GM19324 (cell line): ENCODE results near the gene RAVER1.
A peak's percentile ranks its signal among the peaks of the same experiment; 100 is the strongest.
"Not testable (repeated sequence)": the region's sequence is repeated elsewhere in the genome, so short reads cannot be mapped to it uniquely, and the experiment has no call there.

ENCODE experiments used
- ATAC-seq: cut with Tn5 transposase; IDR thresholded peaks from one replicate; pipeline ENCODE4 v1.9.1; 2021; ENCODE audit warnings: mild to moderate bottlenecking, moderate library complexity; ENCODE audit not compliant: unreplicated experiment, low FRiP score

The RAVER1 gene

DNA sequence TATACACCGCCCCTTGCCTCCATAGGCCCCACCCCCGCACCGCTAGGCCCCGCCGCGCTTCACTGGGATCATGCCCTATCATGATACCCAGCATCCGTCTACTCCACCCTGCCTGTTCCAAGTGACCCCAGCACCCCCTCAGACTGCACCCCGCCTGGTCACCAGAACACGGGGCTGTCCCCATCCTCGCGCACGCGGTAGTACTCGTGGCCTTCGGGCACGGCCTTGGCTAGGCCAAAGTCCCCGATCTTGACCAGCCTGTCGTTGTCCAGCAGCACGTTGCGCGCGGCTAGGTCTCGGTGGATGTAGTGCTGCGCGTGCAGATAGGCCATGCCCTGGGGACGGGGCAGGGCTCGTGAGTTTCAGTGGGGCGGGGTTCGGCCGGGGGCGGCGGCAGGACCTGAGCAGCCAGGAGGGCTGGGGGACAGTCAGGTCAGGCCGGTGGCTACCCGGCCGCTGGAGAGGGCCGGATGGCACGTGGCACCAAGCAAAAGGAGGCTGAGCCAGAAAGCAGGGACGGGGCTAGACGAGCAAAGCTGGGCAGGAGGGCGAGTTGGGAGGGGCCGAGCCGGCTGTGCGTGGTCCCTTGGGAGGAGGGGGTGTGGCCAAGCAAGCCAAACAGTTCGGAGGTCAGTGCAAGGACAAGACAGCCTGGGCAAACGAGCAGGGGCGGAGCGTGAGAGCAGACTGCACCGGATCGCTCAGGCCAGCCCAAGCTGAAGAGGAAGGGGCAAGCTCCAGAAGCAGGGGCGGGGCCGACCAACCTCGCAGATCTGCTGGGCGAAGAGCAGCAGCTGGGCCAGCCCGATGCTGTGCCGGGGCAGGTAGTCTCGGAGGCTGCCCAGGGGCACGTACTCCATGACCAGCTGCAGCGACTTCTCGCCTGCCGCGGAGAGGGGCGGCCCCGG lies 19.7 kb upstream of the RAVER1 start:
- no peak for ATAC-seq

DNA sequence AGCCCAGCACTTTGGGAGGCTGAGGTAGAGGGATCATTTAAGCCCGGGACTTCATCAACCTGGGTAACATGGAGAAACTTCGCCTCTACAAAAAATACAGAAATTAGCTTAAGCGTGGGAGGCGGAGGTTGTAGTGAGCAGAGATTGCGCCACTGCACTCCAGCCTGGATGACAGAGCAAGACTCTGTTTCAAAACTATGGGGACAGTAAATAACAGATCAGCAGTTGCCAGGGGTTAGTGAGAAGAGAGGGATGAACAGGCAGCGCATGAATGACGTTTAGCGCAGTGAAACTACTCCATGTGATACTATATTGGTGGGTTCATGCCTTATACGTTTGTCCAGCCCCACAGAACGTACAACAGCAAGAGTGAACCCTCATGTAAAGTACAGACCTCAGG lies 13.2 kb upstream of the RAVER1 start:
- no peak for ATAC-seq

DNA sequence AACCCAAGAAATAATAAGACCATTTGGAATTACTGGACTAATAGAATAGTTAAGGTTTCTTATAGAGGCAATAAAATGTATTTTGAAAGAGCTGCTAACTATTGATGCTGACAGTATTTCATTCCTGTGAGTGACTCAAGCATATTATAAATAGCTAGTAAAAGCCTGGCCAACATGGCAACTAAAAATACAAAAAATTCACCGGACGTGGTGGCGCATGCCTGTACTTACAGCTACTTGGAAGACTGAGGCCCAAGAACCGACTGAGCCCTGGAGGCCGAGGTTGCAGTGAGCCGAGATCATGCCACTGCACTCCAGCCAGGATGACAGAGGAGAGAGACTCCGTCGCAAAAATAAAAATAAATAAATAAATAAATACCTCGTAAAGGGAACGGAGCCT lies 11.5 kb upstream of the RAVER1 start:
- ATAC-seq = no peak

DNA sequence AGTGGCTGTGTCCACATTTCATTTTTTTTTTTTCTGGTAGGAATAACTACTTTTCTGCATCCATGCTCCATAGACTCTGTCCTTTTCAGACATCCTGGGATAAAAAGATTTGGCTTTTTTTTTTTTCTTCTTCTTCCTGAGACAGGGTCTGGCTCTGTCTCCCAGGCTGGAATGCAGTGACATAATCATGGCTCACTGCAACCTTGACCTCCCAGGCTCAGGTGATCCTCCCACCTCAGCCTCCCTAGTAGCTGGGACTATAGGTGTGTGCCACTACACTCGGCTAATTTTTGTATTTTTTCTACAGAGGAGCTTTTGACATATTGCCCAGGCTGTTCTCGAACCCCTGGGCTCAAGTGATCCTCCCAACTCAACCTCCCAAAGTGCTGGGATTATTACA lies 10.2 kb upstream of the RAVER1 start:
- no peak for ATAC-seq

DNA sequence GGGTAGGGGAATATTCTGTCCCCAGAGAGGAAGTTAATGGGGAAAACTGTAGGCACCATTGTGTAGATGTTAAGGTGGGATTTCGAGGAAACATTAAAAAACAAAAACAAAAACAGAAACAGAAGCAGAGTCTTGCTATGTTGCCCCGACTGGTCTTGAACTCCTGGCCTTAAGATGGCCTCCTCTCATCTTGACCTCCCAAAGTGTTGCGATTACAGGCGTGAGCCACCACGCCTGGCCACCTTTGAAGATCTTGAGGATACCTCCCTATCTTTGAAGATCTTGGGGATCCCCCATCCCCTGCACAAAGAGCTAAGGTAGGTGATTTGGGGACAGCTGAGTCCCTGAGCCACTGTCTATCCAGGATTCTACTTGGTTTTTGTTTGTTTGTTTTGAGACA lies 6.6 kb upstream of the RAVER1 start:
- no peak for ATAC-seq

DNA sequence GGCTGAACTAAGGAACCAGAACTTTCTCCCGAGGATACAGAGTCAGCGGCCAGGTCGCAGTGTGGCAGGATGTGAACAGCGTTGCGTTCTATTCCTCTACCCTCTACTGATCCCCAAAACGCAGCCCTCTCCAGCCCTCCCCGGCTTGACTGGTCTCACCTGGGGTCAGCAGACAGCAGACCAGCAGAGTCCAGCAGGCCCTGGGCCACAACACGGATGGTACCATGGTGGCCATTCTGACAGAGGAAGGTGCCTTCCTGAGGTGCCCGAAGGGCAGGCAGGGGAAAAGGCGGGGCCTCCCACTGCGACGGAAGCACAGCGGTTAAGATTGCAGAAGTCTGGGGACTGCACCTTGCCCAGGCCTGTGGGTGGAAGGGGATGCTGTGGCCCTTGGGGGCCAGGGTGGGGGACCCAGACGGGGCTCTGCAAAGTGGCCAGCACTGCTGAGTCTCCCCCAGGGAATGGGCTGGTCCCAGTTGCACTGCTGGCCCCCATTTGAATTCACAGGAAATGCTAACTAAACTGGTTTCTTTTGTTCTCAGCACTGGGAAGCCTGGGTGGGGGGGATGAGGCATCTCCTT lies 6.1 kb upstream of the RAVER1 start, which contains the start of gene ICAM3:
TSS of gene ICAM3 (minus strand) at position 245 of the 581 bp plus-strand sequence. CDS start at position 235, 10 bp downstream.
- ATAC-seq = peak; percentile 64

DNA sequence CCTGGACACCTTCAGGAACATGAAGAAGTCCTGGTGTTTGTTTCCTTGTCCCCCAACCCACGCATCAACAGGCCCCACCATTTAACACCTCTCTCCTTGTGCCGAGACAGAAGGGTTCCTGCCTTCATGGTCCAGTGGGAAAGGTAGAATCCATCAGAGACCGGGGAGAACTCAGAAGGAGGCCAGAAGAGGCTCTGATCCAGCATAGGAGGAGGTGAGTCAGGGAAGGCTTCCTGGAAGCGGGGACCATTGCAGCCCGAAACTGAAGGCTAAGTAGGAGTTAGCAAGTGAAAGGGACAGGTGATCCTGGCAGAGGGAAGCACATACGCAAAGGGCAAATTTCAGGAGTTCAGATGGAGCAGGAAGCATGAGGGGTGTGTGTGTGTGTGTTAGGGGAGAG lies 5.6 kb upstream of the RAVER1 start:
- no peak for ATAC-seq

DNA sequence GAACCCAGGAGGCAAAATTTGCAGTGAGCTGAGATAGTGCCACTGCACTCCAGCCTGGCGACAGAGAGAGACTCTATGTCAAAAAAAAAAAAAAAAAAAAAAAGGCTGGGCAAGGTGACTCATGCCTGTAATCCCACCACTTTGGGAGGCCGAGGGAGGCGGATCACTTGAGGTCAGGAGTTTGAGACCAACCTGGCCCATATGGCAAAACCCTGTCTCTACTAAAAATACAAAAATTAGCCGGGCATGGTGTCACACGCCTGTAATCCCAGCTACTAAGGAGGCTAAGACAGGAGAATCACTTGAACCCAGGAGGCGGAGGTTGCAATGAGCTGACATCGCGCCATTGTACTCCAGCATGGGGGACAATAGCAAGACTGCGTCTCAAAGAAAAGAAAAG lies 3.4 kb upstream of the RAVER1 start:
- not testable (repeated sequence) for ATAC-seq

DNA sequence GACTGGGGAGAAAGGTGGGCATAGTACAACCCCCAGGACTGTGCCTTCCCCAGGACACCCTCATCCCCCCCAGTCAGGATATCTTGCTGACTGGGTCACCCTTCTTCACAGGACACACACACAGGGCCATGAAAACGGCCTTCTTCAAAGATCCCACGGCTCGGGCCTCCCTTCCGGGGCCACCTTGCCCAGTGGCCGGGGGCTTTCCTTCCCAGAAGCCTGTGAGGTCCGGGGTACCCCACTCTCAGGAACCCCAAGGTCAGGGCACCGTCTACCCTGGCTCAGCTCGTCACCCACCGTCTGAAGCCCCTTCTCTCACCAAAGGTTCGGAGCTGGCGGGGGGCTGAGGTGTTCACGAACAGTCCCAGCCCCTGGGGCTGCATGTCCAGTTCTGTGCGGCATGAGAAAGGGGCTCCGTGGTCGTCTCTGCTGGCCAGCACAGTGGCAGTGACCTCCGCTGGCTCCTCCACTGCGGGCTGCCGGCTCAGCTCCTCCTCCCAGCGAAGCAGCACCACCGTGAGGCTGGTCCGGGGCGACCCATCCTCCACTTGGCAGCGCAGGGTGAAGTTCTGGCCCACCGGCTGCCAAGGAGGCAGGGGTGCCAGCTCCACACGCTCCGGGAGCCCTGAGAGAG lies 2.1 kb upstream of the RAVER1 start:
- no peak for ATAC-seq

DNA sequence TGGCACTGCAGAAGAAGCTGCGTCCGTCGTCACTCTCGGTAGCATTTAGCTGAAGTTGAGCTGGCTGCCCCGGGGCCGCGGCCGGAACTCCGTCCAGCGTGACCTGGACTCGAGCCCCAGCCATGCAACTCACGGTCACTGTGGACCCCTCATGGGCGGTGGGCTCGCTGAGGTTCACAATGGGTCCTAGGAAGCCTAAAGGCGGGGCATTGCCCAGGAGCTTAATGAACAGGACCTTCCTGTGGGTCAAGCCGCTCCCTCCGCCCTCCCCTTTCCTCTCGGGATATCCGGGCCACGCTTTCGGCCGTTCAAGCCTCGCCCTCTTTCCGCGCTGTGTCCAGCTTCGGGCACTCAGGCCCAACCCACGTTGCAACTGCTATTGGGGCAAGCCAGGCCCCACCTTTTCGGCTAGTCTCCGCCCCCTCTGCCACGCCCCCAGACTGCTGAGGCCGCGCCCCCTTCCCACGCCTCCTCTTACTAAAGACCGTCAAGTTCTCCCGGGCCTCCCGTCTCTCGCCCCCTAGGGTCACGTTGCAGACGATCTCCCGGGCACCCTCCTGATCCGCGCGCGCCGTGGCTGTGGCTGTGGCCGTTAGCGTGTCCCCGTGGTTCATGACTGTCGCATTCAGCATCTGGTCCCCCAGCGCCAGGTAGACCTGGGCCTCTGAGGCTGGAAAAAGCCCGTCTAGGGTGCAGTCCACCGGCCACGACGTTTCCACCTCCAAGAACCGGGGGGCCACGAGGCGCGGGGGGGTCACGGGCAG lies 1.4 kb upstream of the RAVER1 start:
- no peak for ATAC-seq

DNA sequence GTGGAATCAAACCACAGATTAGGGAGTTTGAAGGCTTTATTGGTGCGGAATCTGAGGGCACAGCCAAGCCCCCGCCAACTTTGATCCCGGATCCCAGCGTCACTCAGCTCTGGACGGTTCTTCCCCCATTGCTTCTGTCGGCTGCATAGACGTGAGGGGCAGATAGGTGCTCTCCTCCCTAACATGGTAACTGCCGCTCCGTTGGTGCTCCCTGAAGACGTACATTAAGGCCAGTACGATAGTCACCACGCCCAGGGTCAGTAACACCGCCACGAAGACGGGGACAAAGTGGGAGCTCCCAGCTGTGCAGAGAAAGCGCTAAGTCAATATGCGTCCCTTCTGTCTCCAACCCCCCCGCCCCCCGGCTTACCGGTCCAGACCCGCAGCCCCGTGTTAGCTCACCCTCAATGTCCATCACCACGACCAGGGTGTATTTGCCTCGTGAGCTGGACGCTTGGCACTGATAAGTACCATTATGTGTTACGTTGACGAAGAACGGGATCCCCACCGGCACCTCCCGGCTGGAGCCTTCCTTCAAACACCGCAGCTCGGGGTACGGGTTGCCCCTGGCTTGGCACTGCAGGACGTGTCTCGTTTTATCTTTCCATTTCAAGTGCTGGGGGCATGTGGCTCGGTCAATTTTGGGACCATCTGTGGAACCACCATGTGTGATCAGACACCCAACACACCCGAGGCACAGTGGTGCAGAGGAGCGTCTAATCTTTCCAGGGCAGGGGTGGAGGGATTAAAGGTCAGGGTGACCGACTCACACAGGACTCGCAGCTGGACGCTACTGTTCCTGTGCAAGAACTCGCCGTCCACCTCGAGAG lies 644 bp upstream of the RAVER1 start:
- ATAC-seq = no peak

DNA sequence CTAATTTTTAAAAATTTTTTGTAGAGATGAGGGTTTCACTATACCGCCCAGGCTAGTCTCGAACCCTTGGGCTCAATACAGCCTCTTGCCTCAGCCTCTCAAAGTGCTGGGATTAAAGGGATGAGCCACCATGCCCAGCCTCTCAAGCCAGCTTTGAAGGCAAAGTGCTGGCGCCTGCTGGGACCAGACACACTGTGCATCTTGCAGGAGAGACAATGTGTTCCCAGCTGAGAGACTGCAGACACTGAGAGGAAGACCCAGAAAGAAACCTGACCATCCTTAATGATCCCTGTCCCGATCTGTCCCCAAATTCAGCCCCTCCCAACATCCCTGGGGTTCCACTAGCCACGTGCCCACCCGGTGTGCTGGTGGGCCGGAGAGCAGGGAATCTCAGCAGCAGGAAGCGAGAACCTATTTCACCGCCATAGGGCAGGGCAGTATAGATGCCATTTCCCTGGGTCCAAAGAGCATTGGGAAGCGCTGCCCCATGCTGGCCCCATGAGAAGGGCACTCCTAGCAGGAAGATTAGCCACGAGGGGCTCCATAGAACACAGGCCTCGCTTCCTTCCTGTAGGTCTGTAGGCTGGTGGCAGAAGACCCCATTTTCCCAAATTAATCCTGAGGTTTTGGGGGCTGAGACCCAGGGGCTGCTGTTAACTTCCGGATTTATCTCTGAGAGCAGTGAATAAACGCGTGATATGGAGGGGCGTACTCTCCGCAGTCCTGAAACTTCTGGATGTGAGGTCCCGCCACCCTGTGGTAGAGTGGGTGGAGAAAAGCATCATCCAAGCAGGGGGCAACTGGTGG lies 968 bp downstream of the RAVER1 start:
- no peak for ATAC-seq

DNA sequence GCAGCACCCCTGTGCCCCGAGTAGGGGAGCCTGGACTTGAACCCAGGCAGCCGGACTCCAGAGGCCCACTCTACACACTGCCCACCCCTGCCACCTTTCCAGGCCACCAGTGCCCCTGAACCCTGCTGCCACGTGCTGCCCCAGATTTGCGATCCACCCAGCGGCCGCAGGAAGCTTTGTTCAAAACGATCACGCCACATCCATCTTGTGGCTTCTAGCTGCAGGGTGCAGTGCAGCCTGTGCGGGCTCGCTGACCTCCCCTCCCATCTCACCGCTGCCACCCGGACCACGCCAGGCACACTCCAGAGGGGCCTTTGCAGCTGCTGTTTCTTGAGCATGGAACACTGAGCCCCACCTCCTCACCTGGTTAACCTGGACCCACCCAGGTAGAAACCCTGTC lies 3.8 kb downstream of the RAVER1 start:
- no peak for ATAC-seq

DNA sequence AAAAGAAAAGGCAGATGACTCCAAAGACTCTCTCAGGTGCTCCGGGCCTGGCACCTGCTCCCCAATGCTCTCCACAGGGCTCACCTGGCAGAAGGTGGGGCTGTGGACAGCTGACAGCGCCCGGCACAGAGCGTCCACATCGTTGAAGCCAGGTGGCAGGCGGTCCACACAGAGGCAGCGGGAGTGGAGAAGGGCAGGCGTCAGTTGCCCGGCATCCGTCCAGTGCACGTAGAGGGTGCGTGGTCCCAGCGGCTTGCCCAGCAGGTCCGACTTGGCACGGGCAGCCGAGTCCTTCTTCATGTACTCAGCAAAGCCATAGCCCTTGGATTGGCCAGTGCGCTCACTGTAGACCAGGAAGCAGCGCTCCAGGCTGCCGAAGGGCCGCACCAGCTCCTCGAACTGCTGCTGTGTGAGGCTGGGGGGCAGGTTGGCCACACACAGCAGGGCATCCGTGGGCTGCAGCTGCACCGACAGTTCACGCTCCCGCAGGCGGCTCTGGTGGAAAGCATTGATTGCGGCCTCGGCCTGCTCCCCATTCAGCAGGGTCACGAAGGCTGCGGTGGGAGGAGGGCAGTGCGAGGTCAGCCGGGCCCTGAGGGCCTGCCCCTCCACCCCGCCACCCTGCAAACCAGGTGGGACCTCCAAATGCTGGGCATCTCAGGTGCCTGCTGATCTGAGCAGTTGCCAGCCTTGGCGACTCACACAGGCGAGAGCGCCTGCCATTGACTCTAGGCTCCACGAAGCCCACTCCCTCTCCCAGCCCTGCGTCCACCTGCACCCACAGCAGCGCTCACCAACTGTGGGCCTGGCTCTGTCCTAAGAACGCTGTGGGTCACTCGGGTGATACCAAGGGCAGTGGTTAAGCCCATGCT lies 4.5 kb downstream of the RAVER1 start:
- no peak for ATAC-seq

DNA sequence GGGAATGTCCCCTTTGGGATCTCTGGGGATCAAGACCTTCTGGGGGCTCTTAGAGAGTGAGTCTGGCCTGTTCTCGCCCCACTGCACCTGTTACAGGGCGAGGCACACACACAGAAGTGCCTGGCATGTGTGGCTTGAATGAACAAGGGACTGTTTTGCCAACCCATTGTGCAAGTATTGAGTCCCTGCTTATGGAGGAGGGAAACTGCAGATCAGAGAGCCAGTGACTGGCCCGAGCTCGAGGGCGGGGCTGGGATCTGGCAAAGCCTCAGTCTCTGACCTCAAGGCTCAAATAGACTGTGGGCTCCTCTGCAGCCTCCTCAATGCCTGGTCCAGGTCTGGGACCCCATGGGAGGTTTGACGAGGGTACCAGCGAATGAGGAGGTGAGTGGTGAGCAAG lies 5.5 kb downstream of the RAVER1 start:
- no peak for ATAC-seq

DNA sequence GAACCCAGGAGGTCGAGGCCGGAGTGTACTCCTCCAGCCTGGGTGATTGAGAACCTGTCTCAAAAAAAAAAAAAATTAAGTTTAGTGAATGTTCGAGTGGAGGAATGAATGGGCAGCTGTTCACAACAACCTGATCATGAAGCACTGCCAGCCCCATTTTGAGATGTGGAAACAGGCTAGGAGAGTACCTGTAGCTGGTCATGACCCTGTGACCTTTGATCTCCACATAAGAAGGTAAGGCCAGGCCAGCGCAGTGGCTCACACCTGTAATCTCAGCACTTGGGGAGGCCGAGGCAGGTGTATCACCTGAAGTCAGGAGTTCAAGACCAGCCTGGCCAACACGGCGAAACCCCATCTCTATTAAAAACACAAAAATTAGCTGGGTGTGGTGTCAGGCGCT lies 7.6 kb downstream of the RAVER1 start:
- no peak for ATAC-seq

DNA sequence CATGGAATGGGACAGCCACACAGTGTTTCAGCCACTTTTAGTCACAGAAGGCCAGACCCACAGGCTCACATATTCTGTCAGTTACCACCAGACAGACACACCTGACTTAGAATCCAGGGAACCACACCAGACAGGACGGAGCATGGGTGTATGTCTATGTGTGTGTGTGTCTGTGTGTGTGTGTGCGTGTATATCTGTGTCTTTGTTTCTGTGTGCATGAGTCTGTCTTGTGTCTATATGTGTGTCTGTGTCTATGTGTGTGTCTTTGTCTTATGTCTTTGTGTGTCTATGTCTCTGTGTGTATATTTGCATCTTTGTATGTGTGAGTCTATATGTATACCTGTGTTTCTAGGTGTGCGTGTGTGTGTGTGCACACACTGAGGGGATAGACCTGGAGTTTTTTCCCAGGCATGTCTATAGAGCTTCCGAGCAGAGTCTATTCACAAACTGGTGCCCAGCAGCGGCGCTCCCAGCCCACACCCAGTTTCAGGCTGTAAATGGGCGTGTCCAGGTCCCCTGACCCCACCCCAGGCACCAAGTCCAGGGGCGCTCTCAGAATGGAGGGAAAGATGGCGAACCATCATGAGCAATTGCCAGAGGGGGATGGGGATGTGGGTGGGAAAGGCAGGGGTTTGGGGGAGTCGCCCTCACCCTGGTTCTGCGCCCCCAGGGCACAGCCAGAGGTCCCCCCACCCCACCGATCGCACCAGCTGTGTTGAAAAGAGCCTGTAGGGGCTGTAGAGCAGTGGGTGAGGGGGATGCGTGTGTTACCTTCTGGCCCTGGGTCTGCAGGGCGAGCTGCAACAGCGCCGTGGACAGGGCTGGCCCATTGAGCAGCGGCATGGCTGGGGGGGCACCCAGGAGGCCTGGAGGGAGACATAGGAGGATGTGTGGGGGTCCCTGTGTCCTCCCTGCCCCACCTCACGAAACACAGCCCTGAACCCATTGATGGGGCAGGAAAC lies 11.2 kb downstream of the RAVER1 start:
- ATAC-seq = no peak
